Liver (tissue), 2 donors: Measurements from ENCODE around the gene ATXN1.

Experiments
- RXRA ChIP-seq, 2 donors: IDR thresholded peaks; 2 replicates each; pipeline ENCODE4 v1.6.1; 2017 to 2018; ENCODE audit warnings: antibody characterized with exemption in 2 of 2, mild to moderate bottlenecking in 1 of 2
- TAF1 ChIP-seq: conservative IDR thresholded peaks from 2 replicates; pipeline ENCODE4 v1.6.1; 2016; ENCODE audit warnings: antibody characterized with exemption, mild to moderate bottlenecking
- donor health status: healthy.

- TF ChIP-seq RXRA (IDR thresholded peaks at IDR 0.05) (no peak), TAF1 (no peak)
Measured at GRCh38 chr6:16679050-16679449, 82.2 kb downstream of the ATXN1 start.
